GM21825 (cell line): ENCODE measurements around the gene CSMD2.
"Not testable (repeated sequence)": the region's sequence is repeated elsewhere in the genome, so short reads cannot be mapped to it uniquely, and the experiment has no call there.

Source experiments
- ATAC-seq: cut with Tn5 transposase; IDR thresholded peaks from one replicate; pipeline ENCODE4 v1.9.1; 2021; ENCODE audit warnings: mild to moderate bottlenecking, moderate library complexity; ENCODE audit not compliant: unreplicated experiment

The CSMD2 gene

DNA sequence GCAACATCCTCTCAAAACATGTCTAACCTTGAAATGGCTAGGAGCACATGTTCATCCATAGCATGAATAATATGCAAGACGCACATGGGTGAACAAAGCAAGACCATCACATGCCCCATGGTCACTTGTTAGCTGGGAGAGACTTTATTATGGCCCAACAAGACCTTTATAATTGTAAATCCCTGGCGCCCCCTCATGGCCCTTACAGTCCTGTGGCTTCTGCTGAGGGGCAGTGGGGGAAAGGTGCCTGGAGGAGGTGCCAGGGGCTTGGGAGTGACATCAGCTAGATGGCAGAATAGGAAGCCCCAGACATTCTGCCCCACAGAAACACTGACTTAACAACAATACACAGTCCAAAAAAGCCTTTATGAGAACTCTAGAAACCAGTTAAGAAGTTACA lies 51.7 kb downstream of the CSMD2 start:
- no peak for ATAC-seq

DNA sequence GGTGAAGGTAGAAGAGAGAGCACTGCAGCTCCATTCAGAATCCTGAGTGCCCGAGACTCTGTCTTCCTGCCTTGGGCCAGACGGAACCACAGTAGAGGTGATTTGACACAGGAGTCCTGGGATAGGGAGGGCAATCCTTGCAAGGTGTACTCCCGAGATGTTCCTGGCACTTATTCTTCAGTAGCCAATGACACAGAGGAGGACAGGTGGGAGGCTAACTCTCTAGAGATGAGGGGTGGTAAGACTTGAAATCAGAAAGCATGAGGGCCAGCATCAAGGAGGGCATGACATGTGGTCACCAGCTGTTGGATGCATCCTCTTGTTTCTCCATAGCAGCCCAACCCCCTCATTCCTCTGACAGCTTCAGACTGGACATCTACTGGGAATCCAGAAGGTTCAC lies 56.3 kb downstream of the CSMD2 start:
- no peak for ATAC-seq

DNA sequence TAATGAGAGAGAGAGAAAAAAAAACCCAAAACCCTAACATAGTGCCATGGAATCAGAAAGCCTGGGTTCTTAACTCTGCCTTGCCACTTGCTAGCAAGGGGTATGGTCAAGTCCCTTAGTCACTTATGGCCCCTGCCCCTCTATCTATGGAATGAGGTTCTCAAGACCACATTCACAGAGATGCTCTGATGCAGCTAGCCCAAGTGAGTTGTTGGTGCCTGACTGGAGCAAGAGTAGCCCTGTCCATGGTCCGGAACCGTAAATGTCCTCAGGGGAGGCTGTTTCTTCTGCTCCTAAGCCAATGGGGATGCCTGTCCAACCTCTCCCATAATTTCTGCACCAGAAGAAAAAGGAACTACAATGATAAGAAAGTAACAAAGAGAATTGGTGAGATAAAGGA lies 56.8 kb downstream of the CSMD2 start:
- ATAC-seq: no peak

DNA sequence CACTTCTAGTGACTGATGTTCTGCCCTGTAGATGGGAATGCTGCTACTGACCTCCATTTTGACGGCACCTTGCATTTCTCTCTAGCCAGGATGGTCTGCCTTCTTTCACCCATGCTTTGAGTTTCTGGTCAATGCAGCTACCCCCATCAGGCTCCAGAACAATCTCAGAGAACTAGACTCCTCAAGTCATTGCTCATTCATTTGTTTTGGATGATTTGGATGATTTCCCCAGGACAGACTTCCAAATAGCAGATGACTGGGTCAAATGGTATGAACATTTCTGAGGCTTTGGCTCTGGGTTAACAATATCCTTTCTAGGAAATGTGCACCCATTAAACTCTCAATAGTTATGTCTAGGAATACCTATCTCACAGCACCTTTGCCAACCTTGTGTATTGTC lies 63.9 kb downstream of the CSMD2 start:
- no peak for ATAC-seq

DNA sequence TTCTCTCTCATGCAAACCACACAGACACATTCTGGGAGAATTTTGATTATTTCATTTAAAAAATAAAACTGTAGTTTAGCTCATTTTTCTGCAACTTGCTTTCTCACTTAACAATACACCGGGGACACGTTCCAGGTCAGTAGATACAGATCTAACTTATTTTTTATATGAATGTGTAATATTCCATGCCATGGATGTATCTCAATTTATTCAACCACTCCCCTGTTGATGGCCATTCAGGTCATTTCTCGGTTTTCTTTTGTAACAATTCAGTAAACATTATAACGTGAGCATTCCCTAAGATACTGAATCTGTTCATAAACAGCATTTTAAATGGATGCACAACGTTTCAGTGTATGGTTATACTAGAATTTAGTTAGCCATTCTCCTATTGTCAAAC lies 64.7 kb downstream of the CSMD2 start:
- no peak for ATAC-seq

DNA sequence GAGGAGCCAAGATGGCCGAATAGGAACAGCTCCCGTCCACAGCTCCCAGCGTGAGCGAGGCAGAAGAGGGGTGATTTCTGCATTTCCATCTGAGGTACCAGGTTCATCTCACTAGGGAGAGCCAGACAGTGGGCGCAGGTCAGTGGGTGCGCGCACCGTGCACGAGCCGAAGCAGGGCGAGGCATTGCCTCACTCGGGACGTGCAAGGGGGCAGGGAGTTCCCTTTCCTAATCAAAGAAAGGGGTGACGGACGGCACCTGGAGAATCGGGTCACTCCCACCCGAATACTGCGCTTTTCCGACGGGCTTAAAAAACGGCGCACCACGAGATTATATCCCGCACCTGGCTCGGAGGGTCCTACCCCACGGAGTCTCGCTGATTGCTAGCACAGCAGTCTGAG lies 72.6 kb downstream of the CSMD2 start:
- ATAC-seq: not testable (repeated sequence)

DNA sequence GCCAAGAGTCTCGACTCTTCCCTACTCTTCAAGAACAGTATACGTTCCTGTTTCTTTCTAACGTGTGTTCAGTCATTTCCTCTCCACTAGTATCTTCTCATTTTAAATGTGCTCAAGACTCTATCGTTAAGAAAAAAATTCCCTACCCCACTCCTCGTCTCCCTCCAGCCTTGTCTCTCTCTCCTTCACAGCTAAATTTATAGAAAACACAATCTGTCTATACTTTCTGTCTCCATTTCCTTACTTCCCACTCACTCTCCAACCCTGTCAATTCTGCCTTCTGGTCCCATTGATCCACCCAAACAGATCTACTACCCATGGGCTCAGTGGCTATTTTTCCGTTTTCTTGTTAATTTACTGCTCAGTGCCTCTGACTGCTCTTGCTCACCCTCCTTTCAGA lies 75.3 kb downstream of the CSMD2 start:
- no peak for ATAC-seq

DNA sequence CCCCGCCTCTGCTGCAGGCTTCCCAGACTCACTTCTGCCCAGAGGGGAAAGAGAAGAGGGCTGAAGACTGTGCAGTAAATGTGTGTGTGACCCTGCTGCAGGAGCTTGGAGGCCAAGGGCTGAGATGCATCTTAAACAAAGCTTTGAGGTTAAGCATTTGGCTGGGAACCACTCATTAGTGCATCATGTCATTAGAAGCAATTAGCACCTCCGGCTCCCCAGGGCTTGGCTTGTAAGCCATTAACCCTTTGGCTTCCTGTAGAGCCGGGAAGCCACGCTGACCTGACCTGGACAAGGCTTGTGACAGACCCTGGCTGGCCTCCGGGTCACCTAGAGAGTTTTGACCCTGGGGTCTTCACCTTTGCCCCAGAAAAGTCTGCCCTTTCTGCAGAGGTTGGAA lies 77.0 kb downstream of the CSMD2 start:
- ATAC-seq: no peak

DNA sequence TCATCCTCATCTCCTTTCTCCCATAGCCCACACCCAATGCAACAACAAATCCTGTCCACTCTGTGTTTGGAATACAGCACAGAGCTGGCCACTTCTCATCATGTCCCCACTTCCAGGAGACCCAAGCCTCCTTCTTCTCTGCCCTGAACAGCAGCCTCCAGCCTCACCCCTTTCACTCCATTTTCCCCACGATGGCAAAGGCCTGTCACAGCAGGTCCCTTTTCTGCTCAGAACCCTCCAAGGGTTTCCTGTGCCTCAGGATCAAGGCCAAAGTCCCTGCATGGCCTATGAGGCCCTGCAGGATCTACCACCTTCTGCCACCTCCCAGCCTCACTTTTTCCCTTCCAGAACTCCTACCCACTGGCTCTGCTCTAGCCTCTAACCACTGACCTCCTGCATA lies 78.5 kb downstream of the CSMD2 start:
- ATAC-seq: no peak

DNA sequence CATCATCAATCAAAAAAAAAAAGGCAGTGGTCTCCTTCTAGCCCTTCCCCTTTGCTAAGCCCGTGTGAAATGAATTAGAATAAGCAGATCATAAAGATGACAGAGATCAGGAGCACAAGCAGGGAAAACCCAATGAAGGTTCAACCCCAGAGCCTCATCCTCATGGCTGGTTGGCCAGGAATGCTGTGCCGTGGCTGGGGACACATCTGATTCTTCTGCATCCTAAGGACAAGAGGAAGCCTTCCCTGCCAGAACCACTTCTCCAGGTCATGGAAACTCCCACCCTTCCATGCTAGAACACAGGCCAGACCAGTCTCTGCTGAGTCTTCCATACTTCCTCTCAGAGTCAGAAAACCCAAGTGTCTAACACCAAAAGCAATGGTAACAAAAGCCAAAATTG lies 81.1 kb downstream of the CSMD2 start:
- no peak for ATAC-seq

DNA sequence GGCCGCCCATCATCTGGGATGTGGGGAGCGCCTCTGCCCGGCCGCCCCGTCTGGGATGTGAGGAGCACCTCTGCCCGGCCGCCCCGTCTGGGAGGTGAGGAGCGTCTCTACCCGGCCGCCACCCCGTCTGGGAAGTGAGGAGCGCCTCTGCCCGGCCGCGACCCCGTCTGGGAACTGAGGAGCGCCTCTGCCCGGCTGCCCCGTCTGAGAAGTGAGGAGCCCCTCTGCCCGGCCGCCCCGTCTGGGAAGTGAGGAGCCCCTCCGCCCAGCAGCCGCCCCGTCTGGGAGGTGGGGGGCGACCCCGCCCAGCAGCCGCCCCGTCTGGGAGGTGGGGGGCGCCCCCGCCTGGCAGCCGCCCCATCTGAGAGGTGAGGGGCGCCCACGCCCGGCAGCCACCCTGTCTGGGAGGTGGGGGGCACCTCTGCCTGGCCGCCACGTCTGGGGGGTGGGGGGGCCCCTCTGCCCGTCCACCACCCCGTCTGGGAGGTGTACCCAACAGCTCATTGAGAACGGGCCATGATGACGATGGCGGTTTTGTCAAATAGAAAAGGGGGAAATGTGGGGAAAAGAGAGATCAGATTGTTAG lies 82.9 kb downstream of the CSMD2 start:
- ATAC-seq: not testable (repeated sequence)

DNA sequence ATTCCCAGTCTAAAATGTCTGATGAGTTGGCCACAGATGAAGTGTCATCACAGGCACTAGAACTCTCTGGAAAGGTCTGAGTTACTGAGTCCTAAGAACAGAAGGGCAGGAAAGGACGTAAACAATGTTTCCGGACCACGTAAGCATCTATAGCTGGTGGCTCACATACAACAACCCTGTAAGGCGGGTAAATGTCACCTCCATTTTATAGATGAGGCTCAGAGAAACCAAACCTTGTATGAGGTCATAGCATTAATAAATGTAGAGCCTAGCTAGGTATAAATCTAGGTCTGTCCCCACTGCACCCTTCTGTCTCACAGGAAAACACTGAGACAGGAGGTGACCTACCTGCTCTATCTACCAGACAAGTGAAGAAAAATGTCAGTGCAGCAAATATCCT lies 86.6 kb downstream of the CSMD2 start:
- ATAC-seq: no peak

DNA sequence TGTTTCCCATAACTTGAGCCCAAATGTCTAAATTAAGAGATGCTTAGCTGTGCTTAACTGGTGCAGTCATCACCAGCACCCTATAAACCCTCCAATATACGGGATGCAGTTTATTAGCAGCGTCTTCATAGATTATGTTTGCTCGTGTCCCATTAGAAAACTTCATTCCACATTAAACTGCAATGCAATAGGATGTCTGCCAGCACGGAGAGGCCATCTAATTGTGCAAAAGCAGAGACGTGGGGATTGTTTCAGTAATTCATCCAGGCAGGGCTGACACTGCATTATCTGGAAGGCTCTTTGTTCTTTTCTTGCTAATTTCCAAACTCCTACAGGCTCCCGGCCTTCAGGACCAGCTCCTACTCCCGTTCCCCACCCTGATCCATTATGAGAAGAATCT lies 89.5 kb downstream of the CSMD2 start:
- no peak for ATAC-seq

DNA sequence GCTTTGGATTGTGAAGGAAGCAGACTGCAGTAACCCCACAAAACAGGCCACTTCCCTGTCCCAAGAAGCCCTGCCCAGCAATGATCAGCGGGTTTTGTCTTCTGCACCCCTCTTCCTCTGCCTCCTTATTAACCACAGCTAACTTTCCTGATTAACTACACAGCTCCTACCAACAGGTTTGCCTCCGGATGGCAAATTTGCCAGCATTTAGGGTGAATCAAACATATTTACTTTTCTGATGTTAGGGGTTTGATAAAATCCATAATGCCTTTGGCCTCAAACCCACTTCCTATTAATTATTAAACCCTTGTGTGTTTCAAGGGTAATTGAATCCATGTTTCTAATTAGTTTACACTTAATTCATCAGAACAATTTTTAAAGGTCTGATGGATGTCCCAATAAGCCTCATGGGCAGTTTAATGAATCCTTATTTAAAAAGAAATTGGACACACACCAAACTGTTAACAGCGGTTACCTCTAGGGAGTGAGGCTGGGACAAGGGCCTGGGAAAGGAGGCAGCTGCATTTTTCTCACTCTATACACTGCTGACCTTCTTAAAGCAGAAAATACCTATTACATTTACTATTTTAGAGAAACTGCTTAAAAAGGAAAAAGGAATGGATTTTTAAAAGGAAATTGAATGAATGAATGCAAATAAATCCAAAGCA lies 91.9 kb downstream of the CSMD2 start:
- no peak for ATAC-seq

DNA sequence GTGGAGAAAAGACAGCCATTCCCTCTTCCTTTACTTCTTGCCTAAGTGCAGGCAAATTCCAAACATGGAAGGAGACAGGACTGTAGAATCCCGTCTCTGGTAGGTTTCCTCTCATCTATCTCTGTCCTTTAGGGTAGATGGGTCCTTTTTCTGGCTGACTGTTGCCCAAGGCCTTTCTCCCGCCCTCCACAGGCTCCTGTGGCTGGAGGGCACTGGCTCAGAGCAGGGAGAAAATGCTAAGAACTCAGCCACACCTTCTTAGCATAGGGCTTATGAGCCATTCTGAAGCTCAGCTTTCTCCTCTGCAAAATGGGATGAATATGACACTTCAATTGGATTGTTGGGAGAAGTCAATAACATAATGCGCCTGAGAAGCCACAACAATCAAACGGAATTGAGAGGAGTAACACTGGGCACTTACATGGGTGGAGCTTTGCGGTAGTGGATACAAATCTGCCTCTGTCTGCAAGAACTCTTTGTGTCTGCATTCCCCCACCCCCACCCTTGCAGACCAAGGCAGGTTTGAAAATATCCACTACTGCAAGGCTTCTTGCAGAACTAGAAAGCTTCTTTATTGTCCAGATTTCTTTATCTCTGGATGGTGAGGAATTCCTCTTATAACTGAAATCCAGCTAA lies 94.7 kb downstream of the CSMD2 start:
- no peak for ATAC-seq

DNA sequence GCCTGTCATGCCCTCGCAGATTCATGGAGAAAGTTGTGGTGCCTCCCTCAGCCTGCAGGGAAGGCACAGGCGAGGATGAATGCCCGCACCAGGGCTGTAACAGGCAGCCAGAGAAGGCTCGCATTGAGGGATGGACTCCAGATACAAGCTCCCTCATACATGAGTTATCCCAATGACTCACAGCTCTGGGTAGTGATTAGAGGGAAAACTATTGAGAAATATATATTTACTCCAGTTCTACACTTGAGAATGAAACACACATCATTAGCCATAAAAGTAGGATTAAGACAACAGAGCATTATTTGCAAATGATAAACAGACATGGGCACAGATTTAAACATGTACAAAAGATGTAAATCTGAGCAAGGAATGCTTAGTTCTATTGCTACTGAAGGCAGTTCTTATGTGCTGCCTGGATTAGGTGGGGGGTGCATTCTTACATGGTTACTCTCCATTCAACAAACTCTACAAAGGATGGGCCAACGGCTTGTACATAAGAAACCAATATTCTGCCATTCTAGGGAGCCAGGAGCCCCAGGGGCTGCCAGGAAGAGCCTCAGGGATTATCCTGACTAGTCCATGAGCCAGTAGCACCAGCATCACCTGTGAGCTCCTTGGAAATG lies 97.9 kb downstream of the CSMD2 start:
- ATAC-seq: no peak

DNA sequence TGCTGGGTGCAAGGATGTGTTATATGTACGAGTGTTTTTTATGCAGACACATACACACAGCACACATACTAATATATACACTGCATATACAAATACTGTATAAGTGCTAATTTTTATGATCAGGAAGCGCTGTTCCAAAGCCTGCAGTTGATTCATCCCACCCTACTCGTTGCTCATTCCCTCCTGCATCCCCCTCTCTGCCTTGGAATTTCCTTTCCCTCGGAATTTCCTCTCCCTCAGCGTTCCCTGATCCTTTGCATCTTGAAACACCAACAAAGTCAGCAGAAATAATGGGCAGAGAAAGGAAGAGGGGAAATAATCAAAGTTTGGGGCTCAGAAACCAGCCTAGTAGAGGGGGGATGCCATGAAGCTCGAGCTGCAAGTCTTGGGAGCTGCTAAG lies 98.9 kb downstream of the CSMD2 start:
- ATAC-seq: no peak

DNA sequence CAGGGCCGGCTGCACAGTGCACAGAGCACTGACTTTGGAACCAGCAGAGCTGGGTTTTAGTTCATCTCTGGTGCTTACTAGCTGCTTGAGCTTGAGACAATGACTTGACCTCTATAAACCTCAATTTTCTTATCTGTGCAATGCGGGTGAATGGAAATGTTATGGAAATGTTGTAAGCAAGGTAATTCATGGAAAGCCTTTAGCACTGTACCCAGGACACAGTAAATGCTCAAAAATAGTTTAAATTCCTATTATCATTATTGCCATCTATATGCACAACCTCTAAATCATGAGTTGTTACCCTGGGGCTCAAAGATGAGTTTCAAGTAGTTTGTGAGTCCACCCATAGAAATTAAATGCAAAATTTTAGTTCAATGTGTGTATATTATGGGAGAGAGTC lies 99.5 kb downstream of the CSMD2 start:
- ATAC-seq: no peak

DNA sequence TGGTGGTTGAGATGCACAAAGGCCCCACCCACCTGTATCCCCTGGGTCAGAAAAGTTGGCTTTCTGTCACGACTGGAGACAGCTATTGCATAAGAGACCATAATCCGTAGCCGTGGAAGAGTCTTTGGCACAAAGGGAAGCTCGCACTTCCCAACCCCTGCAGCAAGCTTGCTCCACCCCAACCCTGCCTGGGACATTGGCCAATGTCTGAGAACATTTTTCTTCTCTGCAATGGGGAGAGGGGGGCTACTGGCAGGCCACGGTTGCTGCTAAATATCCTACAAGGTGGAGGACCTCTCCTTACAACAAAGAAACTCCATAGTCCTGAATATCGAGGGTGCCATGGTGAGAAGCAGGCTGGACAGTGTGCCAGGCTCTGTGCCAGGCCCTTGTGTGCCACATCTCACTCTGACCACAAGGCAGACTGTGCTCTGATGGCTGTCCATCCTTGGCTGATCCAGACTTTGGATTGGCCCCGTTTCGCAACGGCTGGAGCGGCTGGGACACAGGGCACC lies 104.1 kb downstream of the CSMD2 start:
- ATAC-seq: no peak

DNA sequence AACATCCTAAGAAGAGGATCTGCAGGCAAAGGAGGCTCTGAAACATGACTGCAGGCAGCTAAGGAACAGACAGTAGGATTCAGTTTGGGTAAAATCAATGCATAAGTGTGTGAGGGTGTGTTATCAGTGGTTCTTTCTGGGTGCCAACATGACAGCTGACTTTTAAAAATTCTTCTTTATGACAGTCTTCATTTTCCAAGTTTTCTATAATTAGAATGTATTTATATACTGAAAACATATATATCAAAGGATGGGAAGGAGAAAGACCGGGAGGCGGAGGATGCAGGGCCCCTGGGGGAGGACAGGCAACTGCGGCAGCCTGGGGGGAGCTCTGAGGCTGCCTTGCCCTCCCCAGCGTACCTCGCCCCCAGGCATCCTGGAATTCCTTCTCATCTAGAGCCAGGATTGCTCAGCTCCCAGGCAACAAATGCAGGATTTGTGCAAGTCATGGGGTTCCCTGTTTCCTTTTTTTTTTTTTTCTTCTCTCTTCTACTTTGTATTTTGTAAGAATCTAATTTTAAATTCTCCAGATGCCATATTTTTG lies 104.8 kb downstream of the CSMD2 start:
- ATAC-seq: no peak

DNA sequence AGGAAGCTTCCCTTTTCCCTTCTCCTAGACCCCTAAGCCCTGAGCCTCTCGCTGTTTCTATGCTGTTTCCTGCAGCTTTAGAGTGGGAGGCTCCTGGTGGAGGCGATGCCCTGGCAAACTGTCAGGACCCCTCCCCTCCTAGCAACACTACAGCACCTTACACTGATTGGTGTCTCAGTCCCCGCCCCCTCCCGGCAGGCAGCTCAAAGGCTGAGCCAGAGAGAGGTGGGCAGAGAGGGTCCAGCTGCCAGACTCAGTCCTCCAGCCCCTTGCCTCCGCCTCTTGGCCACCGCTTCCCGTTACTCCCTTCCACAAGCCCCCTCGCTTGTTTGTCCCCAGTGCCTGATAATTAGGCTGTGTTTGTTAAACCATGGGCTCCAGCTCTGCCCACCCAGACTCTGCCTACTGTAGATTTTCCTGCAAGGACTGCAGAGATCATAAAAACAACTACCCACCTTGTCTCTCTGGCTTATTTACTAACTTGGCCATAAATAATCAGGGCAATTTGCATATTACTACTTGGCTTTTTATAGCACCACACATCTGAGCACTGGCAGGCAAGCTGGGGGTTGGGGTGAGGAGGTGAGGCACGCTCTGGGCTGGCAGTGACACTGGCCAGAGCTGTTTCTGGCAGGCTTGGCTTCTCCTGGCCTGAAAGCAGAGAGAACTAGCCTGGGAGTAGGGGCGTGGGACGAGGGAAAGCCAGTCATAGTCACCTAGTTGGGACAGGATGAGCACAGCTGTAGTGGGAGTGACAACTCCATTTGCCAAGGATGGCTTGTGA lies 107.5 kb downstream of the CSMD2 start:
- no peak for ATAC-seq
